ENCODE results near the gene SLC24A3.

Gene SLC24A3

GRCh38 chr20:19253316-19253715 is 40.9 kb downstream of the SLC24A3 start:
- no peak overlapping the region for H3K4me3 ChIP-seq (ENCODE audit: low read depth, low read length)
- TF ChIP-seq, protein P1, sequence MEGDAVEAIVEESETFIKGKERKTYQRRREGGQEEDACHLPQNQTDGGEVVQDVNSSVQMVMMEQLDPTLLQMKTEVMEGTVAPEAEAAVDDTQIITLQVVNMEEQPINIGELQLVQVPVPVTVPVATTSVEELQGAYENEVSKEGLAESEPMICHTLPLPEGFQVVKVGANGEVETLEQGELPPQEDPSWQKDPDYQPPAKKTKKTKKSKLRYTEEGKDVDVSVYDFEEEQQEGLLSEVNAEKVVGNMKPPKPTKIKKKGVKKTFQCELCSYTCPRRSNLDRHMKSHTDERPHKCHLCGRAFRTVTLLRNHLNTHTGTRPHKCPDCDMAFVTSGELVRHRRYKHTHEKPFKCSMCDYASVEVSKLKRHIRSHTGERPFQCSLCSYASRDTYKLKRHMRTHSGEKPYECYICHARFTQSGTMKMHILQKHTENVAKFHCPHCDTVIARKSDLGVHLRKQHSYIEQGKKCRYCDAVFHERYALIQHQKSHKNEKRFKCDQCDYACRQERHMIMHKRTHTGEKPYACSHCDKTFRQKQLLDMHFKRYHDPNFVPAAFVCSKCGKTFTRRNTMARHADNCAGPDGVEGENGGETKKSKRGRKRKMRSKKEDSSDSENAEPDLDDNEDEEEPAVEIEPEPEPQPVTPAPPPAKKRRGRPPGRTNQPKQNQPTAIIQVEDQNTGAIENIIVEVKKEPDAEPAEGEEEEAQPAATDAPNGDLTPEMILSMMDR (IDR thresholded peaks at IDR 0.05; ENCODE audit: low read depth, low read length) = no peak
- TF ChIP-seq MAX (IDR thresholded peaks at IDR 0.05; ENCODE audit: low read depth, low read length) (no peak), MYC (IDR thresholded peaks at IDR 0.05; ENCODE audit: low read depth, low read length) (no peak), POLR2A (IDR thresholded peaks at IDR 0.05; ENCODE audit: extremely low read depth, insufficient read length) (no peak)
- DNase-seq (ENCODE audit: low read depth) = no peak

DNA sequence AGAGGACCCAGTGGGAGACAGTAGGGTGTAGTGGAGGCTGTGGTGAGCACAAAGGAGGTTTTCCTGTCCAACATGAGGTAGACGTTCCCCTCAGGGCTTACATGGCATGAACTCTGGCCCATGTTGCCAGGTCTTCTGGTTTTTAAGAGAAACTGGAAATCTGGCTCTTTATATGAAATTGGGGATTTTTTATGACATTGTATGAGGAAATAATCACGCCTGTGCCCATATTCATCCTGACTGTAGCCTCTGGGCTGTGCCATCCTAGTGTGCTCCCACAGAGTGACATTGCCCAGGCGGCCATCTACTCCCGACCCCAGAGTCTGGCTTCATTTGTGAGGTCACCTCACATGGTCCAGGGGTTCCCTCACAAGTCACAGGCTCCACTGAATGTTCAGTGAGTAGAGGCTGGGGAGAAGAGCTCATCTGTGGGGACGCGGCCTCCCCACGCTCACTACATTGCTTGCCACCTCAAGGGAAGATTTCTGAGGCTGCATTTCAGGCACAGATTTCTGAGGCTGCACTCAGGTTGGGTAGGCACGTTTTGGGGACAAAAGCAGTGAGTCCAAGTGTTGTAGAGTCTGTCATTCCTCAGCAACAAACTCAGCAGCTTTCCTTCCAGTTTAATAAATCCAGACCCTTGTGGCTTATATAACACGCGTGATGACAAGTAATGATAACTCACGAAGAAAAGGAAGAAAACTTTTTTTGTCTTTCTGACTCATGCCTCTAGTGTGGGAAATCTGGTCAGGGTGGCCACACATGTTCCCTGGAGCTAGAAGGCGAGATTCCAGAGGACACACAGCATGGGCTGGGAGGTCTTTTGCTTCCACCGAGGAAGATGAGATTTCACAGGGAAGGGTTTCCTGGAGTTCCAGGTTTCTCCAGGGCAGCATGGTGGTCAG is 41.7 kb downstream of the SLC24A3 start:
- DNase-seq (ENCODE audit: low read depth) = no peak
- TF ChIP-seq, protein P1 (IDR thresholded peaks at IDR 0.05; ENCODE audit: low read depth, low read length) = no peak
- no peak for TF ChIP-seq MAX (IDR thresholded peaks at IDR 0.05; ENCODE audit: low read depth, low read length)
- TF ChIP-seq MYC (IDR thresholded peaks at IDR 0.05; ENCODE audit: low read depth, low read length) = no peak
- no peak for TF ChIP-seq POLR2A (IDR thresholded peaks at IDR 0.05; ENCODE audit: extremely low read depth, insufficient read length)
- H3K4me3 ChIP-seq (ENCODE audit: low read depth, low read length) = no peak overlapping the region

- no peak overlapping the region for H3K4me3 ChIP-seq (ENCODE audit: low read depth, low read length)
- 0 out of 2 replicates have a peak, but pooled peaks have one; percentile 5 for TF ChIP-seq MAX (IDR thresholded peaks at IDR 0.05; ENCODE audit: low read depth, low read length)
- no peak for TF ChIP-seq POLR2A (IDR thresholded peaks at IDR 0.05; ENCODE audit: extremely low read depth, insufficient read length)
- DNase-seq (ENCODE audit: low read depth) = peak; percentile 90
Observed at GRCh38 chr20:19254956-19255355, 42.5 kb downstream of the SLC24A3 start.

DNA sequence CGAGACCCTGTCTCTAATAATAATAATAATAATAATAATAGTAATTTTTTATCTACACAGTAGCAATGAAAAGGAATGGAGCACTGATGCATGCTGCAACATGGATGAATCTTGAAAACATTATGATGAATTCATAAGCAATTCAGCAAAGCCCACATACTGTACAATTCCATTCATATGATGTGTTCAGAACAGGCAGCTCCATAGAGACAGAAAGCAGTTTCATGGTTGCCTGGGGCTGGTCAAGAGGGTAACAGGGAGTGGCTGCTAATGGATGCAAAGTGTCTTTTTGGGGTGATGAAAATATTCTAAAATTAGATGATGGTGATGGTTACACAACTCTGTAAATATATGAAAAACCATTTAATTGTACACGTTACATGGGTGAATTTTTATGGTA is 43.6 kb downstream of the SLC24A3 start:
- TF ChIP-seq POLR2A (IDR thresholded peaks at IDR 0.05; ENCODE audit: extremely low read depth, insufficient read length) (no peak), MAX (IDR thresholded peaks at IDR 0.05; ENCODE audit: low read depth, low read length) (no peak), MYC (IDR thresholded peaks at IDR 0.05; ENCODE audit: low read depth, low read length) (no peak)
- TF ChIP-seq, protein P1 (IDR thresholded peaks at IDR 0.05; ENCODE audit: low read depth, low read length) = no peak
- no peak for DNase-seq (ENCODE audit: low read depth)
- H3K4me3 ChIP-seq (ENCODE audit: low read depth, low read length) = no peak overlapping the region

- DNase-seq (ENCODE audit: low read depth) = no peak
- no peak overlapping the region for H3K4me3 ChIP-seq (ENCODE audit: low read depth, low read length)
Observed at GRCh38 chr20:19256906-19257595, 44.6 kb downstream of the SLC24A3 start.

More at GRCh38 chr20:19256906-19257595, 44.6 kb downstream of the SLC24A3 start:
- TF ChIP-seq POLR2A (IDR thresholded peaks at IDR 0.05; ENCODE audit: extremely low read depth, insufficient read length) (no peak), MYC (IDR thresholded peaks at IDR 0.05; ENCODE audit: low read depth, low read length) (no peak), MAX (IDR thresholded peaks at IDR 0.05; ENCODE audit: low read depth, low read length) (no peak)
- TF ChIP-seq, protein P1 (IDR thresholded peaks at IDR 0.05; ENCODE audit: low read depth, low read length) = no peak

Data from NB4 (cell line).